HTR-8/SVneo (cell line): Measurements from ENCODE around the gene SLC24A3.

Experiments used
- DNase-seq: peaks from one replicate; pipeline ENCODE4 v3.0.0; 2011; ENCODE audit warnings: low spot score, mixed read lengths; ENCODE audit not compliant: insufficient read length
- FAIRE-seq: peaks from 2 replicates; lab custom pipeline; 2011; peaks lifted over from hg19 to GRCh38; lab: Jason Lieb, UNC

Gene SLC24A3

DNA sequence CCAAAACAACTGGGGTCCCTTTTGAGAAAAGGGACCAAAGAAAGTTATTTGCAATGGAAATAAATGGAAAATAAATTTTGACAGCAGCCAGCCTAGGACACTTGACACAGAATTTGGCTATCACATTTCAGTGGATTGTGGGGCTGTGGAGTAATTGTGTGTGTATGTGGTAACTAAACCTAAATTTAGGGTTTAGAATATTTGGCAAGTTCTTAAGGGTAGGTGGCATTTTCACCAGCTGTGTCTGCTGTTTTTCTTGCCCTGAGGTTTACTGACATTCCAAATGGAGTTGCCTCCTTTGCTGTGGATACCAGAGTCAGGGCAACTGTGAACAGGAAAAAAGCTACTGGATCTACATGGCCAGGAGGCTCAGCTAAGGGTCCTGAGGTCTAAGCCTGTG is 270.9 kb downstream of the SLC24A3 start:
- no peak for FAIRE-seq

DNA sequence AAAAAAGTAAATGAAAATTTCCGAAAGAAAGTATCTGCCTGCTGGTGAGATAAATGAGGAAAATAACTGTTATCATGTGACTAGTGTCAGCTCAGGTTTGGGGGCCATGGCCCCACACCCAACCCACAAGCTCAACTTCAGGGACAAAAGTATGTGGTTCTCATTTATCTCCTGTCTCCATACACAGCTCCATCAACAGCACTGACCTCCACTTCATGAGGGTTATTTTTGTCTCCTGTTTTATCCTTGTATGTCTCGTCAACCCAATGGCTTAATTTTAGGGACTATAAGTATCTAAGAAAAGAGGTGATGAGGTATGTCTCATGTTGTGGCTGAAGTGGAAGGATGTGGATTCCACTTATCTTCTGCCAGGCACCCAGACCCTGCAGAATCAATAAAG is 274.0 kb downstream of the SLC24A3 start:
- no peak for FAIRE-seq
- DNase-seq, result no peak

More for the DNA sequence above, 270.9 kb downstream of the SLC24A3 start:
- no peak for DNase-seq

DNA sequence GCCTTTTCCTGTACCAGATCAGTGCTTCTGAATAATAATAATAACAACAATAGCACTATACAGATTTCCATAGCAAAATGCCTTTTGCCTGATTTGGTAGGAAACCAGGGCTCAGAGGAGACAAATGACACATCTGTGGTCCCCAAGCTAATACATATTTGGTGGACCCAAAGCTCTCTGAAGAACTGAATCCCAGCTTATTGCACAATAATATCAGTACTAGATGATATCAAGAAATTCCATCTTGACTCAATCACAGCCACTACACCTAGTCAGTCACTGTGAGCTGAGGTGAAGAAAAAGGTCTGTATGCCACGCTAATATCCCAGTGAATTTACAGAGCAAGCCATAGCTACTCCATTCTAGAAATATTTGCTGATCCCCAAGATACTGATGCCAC is 275.0 kb downstream of the SLC24A3 start:
- no peak for DNase-seq

DNA sequence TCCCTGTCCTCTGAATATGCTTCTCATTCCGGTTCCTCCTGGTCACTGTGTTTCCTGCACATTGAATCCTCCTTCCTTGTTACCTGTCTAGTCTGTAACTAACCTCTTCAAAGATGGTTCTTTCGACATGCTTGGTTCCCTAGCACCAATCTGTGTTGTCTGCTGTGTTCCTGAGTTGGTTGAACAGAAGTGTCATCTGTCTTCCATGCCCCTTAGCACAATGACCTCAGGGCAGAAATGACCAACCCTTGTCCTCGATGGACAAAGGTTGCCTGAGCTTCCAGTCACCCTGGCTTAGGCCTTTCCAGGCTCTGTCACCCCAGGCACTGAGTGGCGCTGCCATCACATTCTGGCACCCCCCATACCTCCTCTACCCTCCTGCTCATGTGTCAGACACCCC is 278.8 kb downstream of the SLC24A3 start:
- FAIRE-seq, result no peak
- no peak for DNase-seq

More for the DNA sequence above, 275.0 kb downstream of the SLC24A3 start:
- FAIRE-seq, result no peak

DNA sequence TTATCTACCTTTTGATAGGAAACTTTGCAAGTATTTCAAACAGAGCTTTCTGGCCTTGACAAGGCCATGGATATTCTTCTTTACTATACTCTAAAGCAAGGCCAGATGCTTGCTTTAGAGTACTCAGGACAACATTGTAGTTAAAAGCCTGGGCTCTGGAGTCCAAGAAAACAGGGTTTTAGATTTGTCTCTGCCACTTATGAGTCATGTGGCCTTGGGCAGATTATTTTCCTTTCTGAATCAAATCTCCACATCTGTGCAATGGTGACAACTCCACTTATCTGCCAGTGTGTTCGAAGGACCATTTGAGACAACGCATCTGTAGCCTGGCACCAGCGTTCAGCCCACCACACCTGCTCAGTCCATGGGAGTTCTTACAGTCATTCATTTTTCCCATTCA is 279.7 kb downstream of the SLC24A3 start:
- FAIRE-seq, result no peak
- DNase-seq, result no peak

DNA sequence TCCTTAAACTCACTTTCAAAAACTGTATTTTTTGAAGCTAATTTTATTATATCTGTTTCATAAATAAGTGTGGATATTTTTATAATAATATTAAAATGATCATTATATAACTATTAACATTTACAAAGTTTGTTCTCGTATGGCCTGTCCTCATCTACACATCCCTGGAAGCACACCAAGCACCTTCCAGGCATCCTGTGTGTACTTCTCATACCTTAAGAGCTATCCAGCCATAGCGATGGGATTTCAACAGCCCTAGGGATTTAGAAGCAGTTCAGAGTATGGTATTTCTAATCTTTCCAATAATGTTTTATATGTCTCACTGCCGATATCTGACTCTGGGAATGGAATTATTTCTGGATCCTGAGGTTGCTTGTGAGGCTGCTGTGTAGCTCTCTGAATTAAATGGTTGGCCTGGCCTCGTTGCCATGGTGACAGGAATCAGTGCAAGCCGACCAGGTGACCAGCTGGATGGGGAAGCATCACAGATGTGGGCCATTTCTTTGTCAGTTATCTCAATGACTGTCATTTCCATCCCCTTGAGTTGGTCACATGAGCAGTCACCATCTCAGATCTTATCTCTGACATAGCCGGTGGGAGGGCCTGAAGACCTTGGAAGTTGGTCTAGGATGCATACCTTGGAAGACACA is 280.4 kb downstream of the SLC24A3 start:
- FAIRE-seq (no peak), DNase-seq (no peak)

DNA sequence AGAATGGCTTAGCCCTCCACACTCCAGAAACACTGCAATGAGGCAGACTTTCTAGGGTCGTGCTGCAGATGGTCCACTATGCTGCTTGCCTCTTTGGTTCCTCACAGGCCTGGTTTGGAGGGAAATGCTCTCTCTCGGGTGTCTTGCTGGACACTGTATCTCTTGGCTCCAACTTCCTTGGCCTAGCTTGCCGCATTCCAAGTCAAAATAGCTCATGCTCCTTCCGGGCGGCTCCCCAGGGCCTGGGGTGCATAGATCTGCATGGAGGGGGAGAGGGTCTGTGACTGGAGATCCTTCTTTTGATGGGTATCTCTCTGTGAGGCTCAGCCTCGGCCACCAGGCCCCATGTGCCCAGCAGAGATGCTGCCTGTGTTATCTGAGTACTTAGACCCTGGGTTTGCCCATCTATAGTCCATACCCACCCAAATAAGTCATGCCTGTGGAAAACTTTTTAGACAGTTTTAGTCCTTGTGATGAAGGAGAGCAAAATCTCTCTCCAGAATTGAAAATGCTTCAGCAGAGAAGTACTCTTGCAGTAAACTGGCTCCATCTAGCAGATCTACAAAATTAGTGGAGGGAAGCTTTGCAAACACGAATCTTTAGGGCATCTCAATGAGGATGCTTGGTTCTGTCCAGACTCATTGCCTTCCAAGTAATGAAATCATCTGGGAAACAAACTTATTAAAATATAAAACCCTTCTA is 281.5 kb downstream of the SLC24A3 start:
- FAIRE-seq (no peak), DNase-seq (no peak)

DNA sequence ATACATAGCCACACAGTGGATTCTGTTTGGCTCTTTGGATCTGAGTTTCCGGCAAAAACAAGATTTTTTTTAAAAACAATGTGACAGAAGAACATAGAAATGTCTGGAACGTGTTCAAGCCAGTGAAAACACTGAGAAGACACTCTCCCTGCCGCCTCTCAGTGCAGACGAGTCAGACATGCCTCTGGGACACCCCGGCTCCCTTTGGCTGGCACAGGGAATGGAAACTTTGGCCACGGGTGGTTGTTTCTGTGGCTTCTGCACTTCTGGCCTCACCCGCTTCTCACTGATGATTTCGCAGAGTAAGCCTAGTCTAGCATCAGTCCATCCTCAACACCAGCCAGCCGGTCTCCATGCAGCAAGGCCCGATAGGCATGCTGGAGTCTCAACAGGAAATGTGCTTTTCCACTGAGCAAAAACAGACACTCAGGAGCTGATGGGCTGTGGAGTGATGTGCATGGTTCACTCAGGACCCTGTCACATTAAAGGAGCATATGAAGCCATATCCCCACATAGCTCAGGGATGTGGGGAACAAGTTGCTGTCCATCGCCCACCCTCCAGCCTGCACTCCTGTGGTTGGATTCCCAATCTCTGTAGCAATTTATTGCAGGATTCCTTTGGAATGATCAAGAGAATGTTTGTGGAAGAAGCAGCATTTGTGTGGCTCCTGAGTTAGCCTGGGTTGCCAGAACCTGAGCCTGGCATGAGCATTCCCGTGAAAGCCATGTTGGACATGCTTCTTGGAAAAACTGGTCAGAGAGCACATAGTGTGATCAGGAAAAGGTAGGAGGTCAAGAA is 283.7 kb downstream of the SLC24A3 start:
- no peak for FAIRE-seq
- DNase-seq, result no peak

DNA sequence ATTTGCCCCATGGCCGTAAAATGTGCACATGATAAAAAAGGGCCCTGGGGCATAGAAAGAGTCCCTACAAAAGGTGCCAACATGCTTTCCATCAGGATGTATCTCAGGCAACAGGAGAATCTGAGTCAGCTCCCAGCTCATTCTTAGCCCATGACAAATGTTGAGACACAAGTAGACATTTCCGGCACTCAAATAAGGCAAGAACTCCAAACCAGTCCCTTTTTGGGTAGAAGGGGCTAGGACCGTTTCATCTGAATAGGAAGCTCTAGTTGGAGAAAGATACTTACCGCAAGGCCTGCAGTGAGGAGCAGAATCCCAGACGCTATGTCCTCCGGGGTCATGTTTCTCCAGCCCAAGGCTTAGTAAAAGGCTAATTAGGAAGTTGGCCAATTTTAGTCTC is 284.6 kb downstream of the SLC24A3 start:
- DNase-seq (no peak), FAIRE-seq (no peak)

DNA sequence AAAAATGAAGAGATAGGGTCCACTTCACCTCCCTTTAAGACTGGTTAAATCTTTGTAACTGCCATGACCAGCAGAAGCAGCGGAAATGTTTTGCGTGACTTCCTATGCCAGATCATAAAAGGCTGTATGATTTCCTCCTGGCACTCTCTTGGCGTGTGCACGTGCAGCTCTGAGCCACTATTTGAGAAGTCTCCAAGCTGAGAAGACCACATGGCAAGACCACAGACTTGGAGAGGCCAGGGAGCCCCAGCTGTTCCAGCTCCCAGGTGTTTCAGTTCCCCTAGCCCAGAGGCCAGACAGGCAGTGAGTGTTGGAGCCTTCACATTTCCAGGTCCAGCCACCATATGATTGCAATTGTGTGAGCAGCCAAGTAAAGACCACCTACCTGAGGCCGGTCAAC is 286.3 kb downstream of the SLC24A3 start:
- DNase-seq (no peak), FAIRE-seq (no peak)

DNA sequence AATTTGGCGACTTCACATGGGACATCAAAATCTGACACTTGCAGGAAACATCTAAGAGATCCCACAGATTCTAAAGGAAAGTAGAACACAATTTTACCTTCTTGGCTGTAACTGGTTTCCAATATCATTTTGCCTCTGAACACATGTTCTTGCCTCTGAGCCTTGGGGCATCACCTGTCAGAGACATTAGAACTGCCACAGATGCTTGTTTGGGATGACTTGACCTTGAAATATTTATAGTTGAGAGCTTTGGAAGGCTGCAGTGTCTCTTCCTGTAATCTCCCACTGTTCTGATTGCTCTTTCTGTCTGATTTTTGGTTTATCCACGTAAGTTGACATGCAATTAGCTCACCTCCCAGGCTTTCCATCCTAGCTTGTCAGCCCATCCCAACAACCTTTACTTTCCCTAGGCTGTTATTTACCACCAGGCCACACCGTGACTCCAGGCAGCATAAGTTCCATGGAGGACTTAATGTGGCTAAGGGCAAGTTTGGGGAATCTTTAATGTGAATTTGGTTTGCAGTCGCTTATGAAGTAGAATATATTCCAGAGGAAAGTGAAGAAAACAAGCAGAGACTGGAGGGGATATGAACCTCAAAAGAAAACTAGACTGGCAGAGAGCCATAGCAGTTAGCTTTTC is 289.2 kb downstream of the SLC24A3 start:
- no peak for FAIRE-seq
- no peak for DNase-seq

DNA sequence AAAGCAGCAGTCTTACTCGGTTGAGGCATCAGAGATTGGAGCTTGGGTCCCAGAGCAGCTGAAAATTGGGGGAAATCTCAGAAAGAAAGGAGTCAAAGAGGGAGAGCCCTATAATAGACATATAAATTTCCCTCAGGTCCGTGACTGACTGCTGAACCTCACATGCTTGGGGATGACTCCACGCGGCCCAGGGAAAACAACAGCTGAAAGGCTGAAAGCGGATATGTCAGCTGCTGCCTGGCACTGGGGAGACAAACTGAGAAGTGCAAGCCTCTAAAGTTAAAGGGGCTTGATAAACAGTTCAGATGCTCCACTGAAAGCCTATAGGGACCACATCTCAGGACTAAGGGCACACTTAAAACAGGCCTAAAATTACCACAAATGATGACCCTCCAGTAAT is 289.7 kb downstream of the SLC24A3 start:
- FAIRE-seq (no peak), DNase-seq (no peak)

DNA sequence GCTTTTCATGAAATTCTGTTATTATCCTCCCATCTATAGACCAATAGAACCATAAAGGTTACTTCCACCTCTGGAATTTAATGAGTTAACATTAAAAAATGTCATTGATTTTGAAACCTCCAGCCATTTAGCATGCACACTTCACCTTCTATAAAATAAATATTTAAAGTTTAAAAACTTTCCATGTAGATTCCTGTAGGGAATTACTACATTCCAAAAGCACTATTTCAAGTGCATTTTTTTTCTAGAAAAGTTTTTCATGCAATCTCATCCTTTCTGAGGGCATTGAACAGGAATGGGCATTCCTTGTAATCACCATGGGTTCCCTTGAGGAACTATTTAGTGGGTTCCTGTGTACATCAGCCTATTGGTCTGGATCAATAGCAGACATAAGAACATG is 291.8 kb downstream of the SLC24A3 start:
- DNase-seq (no peak), FAIRE-seq (no peak)

DNA sequence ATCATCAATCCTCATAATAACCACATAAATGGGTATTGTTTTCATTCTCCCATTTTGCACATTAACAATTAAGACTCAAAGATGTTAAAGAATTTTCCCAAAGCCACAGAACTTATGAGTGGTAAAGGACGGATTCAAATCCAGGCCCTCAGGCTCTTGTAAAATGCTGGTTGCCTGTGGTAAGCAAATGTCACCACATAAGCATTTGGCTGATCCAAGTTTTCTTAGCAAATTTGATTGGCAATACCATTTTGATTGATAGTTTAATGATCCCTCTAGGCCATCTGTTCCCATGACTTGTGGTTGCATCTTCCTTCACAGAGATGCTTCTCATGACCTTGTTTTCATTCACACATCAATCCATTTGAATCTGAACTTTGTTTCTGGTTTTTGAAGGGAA is 293.6 kb downstream of the SLC24A3 start:
- no peak for FAIRE-seq
- no peak for DNase-seq

DNA sequence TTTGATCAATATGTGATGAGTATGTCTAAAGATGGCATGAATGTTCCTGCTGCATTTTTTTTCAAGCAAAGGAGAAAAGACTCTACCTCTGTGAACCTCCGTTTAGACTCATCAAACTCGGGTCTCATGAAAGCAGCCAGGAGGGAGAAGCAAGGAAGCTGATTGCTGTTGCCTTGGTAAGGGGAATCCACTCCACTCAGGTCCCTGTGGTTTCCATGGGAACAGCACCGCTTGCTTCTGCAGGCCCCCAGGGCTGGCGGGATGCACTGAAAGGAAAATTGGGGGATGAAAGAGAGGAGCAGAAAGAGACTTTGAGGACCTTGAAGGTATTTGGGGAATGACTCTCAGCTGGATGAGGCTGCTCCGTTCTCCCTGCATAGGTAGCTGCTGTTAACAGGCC is 296.0 kb downstream of the SLC24A3 start:
- FAIRE-seq (no peak), DNase-seq (no peak)

DNA sequence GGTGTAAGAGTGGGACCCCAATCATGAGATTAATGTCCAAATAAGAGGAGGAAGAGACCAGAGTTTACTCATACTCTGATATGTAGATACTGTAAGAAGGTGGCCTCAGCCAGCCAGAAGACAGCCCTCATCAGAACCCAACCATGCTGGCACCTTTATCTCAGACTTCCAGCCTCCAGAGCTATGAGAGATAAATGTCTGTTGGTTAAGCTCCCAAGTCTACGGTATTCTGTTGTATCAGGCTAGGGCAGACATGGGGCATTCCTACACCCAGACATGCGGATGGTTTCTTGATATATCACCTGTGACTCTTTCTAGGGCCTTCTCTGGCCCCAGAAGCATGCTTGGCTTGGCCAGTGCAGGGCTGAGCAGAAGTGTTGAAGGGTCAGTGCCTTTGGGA is 298.2 kb downstream of the SLC24A3 start:
- FAIRE-seq (no peak), DNase-seq (no peak)

DNA sequence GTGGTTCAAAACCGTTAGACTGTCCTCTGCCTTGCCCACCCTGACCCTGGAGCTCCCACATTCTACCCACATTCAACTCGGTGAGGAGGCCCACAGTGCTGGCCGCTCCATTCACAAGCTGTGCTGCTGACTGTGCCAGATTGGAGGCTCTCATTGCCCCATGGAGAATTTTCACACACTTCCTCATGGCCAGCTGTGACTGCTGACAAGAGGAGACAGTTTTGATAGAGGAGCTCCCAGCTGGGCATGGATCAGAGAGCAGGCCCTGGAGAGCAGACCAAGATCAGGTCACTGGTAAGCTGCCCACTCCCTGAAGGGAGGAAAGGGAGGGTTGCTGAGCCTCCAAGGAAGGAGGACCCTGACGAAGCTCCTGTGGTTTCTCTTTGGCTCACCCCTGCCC is 299.5 kb downstream of the SLC24A3 start:
- DNase-seq (no peak), FAIRE-seq (no peak)

DNA sequence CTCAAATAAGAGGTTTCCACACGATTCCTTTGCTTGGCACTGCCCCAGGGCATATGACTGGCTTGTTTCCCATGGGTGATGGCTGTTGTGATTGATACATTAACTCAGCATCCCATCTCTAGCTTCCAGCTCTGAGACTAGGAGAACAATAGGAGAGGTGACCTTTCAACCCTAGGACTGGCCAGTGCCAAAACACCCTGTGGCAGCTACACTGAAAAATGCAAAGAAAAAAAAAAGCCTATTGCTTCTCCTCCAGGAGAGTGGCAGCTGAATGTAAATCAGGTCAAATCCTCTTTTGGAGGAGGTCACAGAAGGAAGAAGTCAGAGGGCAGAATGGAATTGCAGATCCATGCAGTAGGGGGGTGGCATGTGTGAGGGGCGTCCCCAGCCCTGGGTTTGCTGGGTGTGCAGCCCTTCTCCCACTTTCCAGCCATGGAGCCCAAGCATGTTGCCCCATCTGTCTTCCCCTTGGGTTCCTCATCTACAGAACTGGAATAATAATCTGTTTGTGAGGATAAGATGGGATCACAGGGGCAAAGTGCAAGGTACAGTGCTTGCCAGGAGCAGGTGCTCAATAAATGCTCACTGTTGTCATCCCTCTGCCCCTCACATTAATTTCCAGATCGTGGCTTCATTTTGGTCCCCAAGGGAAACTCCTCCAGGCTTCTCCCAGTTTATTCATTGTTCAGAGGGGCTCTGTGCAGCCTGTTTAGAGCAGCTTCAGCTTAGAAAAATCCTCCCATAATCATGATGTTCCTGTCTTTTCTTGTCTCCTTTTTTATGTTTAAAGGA is 300.6 kb downstream of the SLC24A3 start:
- no peak for FAIRE-seq
- no peak for DNase-seq

DNA sequence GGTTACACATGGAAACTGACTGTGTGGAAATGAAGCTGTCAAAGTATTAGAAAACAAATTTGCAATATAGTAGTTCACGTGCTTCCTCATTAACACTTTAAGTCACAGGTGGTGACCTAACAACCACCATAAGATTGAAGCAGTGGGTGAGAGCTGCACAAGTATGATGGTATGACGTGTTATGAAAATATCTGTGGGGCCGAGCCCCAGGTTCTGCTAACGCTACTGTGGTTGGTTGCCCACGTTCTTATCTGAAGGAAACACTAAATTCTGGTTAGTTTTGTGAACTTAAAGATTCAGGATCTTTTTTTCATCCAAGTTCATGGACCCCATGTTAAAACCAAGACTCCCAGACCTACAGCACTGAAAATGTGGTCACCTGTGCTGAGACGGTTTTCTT is 302.6 kb downstream of the SLC24A3 start:
- no peak for FAIRE-seq
- DNase-seq, result no peak

DNA sequence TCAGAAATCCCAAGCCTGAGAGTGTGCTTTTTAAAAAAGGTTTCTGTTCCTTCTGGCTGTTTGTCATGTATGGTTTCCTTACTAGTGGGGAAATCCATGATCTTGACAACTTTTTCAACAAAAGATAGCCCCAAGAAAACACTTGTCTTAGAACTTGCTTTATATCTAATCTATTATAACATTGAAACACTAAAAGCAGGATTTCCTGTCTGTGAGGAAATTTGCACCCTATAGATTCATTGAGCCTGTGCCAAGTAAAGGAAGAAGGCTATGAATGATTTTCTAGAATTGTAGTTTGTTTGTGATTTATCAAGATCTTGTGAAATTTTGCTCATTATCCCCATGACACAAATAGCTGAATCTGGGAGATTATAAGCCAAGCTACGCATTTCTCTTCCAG is 307.0 kb downstream of the SLC24A3 start:
- DNase-seq, result no peak
- no peak for FAIRE-seq
